Endothelial cell of umbilical vein (primary cell): ENCODE data around the gene HDAC7. TPM values are rescaled to one million over a fixed set of nuclear protein-coding genes. Genes with fewer than 3 reads are reported as not detected.

ENCODE experiments used
- BruUV-seq: library from RNA; stranded (reverse); fragments of 400-500 nt; replicated peaks from 2 replicates; lab custom pipeline; 2021; lab: Mats Ljungman, UMichigan
- CTCF ChIA-PET: fragments of 300-600, 350-600 bp; sonication (Branson Sonifier 250); formaldehyde crosslinking; loops from one replicate; lab custom pipeline; 2021; ENCODE audit warnings: antibody characterized with exemption, inconsistent platforms; lab: Charles Lee
- POLR2A ChIA-PET: fragments of 300-600, 350-600 bp; sonication (Branson Sonifier 250); formaldehyde crosslinking; loops from one replicate; lab custom pipeline; 2021; ENCODE audit warnings: antibody characterized with exemption, inconsistent platforms; lab: Charles Lee
- DNase-seq: peaks from one replicate; pipeline ENCODE4 v3.0.0-alpha.2; 2011; ENCODE audit warnings: low read depth, low spot score
- FAIRE-seq: peaks from 2 replicates; lab custom pipeline; 2011; peaks lifted over from hg19 to GRCh38; lab: Jason Lieb, UNC
- H2AFZ ChIP-seq: 2 replicates; pipeline ENCODE4 v1.6.0; 2012; ENCODE audit warnings: low read depth, low read length, control low read depth, inconsistent platforms
- H3K27ac ChIP-seq: 2 replicates; pipeline ENCODE4 v1.5.1; 2011; ENCODE audit warnings: low read depth, mild to moderate bottlenecking, control low read depth, low read length, moderate library complexity; ENCODE audit not compliant: insufficient read depth
- H3K27me3 ChIP-seq, 2 experiments: 2 replicates each; pipeline versions ENCODE4 v1.6.0 to v1.6.1; 2011; ENCODE audit warnings: low read length in 2 of 2, mixed read lengths in 1 of 2; ENCODE audit not compliant: control insufficient read depth in 2 of 2, insufficient read depth in 2 of 2
- H3K36me3 ChIP-seq, 2 experiments: 2 replicates in 1 of 2; 3 replicates in 1 of 2; pipeline ENCODE4 v1.5.1; 2011; ENCODE audit warnings: low read length in 2 of 2, mild to moderate bottlenecking in 1 of 2, moderate library complexity in 1 of 2; ENCODE audit not compliant: control insufficient read depth in 2 of 2, insufficient read depth in 2 of 2; ENCODE audit errors: extremely low read depth in 1 of 2
- H3K4me1 ChIP-seq: 3 replicates; pipeline ENCODE4 v1.5.1; 2011; ENCODE audit warnings: mild to moderate bottlenecking, low read length; ENCODE audit not compliant: control insufficient read depth, insufficient read depth; ENCODE audit errors: extremely low read depth
- H3K4me2 ChIP-seq: 2 replicates; pipeline ENCODE4 v1.6.1; 2011; ENCODE audit warnings: low read length, control low read depth, mixed read lengths; ENCODE audit not compliant: insufficient read depth
- H3K4me3 ChIP-seq, 3 experiments: fragments of 200-600 bp in 1 of 3; sonication (generic), shearing (Covaris generic) in 1 of 3; replicated peaks in 1 of 3; 2 replicates each; pipeline ENCODE4 v1.5.1; 2011 to 2016; ENCODE audit warnings: control low read depth in 3 of 3, low read length in 3 of 3, mild to moderate bottlenecking in 2 of 3, inconsistent platforms in 1 of 3, low read depth in 1 of 3, moderate library complexity in 1 of 3; ENCODE audit not compliant: insufficient read depth in 1 of 3
- H3K79me2 ChIP-seq: 2 replicates; pipeline ENCODE4 v1.6.0; 2012; ENCODE audit warnings: low read length, inconsistent platforms; ENCODE audit not compliant: control insufficient read depth, insufficient read depth
- H3K9ac ChIP-seq: replicated peaks from 2 replicates; pipeline ENCODE3; 2011; ENCODE audit warnings: low read length, control low read depth; ENCODE audit not compliant: insufficient read depth; ENCODE audit errors: extremely low read depth
- H3K9me1 ChIP-seq: replicated peaks from 3 replicates; pipeline ENCODE4 v1.6.0; 2011; ENCODE audit warnings: mild to moderate bottlenecking, low read length; ENCODE audit not compliant: control insufficient read depth, insufficient read depth; ENCODE audit errors: extremely low read depth
- H3K9me3 ChIP-seq: replicated peaks from 2 replicates; pipeline ENCODE4 v1.5.1; 2012; ENCODE audit warnings: low read length, inconsistent platforms; ENCODE audit not compliant: control insufficient read depth, insufficient read depth
- H4K20me1 ChIP-seq: replicated peaks from 2 replicates; pipeline ENCODE3; 2011; ENCODE audit warnings: mild to moderate bottlenecking, low read length; ENCODE audit not compliant: control insufficient read depth, insufficient read depth; ENCODE audit errors: extremely low read depth
- CTCF ChIP-seq, 2 donors: IDR thresholded peaks; 1 replicate in 1 of 2; 2 replicates in 1 of 2; pipeline ENCODE4 v1.5.1; 2011; ENCODE audit warnings: low read length in 2 of 2, mild to moderate bottlenecking in 2 of 2, moderate library complexity in 2 of 2, control low read depth in 1 of 2, inconsistent platforms in 1 of 2, low read depth in 1 of 2; ENCODE audit not compliant: insufficient read depth in 1 of 2; ENCODE audit errors: extremely low read depth in 1 of 2
- EZH2 ChIP-seq: IDR thresholded peaks from 2 replicates; pipeline ENCODE4 v1.6.1; 2012; ENCODE audit warnings: borderline replicate concordance, low read depth, mild to moderate bottlenecking, moderate library complexity, low read length, inconsistent platforms; ENCODE audit not compliant: severe bottlenecking
- FOS ChIP-seq: IDR thresholded peaks from 2 replicates; pipeline ENCODE4 v1.6.1; 2011; ENCODE audit warnings: mild to moderate bottlenecking, low read length, moderate library complexity, borderline replicate concordance; ENCODE audit not compliant: insufficient read depth
- GATA2 ChIP-seq: IDR thresholded peaks from 2 replicates; pipeline ENCODE4 v1.7.0; 2011; ENCODE audit warnings: low read depth, mild to moderate bottlenecking, moderate library complexity, mixed read lengths, low read length; ENCODE audit not compliant: insufficient read length, insufficient read depth
- JUN ChIP-seq: IDR thresholded peaks from 2 replicates; pipeline ENCODE4 v1.6.1; 2011; ENCODE audit warnings: borderline replicate concordance, low read depth; ENCODE audit not compliant: insufficient read length, insufficient read depth
- MAX ChIP-seq: IDR thresholded peaks from 2 replicates; pipeline ENCODE4 v1.6.1; 2011; ENCODE audit not compliant: insufficient read depth, insufficient read length
- MYC ChIP-seq: IDR thresholded peaks from one replicate; pipeline ENCODE4 v1.6.1; 2011; ENCODE audit warnings: mild to moderate bottlenecking, low read depth, low read length
- POLR2A ChIP-seq: IDR thresholded peaks from 2 replicates; pipeline ENCODE4 v1.6.1; 2012; ENCODE audit warnings: low read depth, mild to moderate bottlenecking, control low read depth, low read length
- POLR2AphosphoS5 ChIP-seq: IDR thresholded peaks from 2 replicates; pipeline ENCODE4 v1.6.1; 2012; ENCODE audit warnings: low read depth, mild to moderate bottlenecking, control low read depth, low read length, moderate library complexity; ENCODE audit not compliant: insufficient read depth
- dilution Hi-C: fragments of 300-500 bp; cut with MboI; formaldehyde crosslinking; loops from one replicate; pipeline ENCODE4 v1.15.0; 2019; ENCODE audit warnings: low sequenced_read_pairs; ENCODE audit not compliant: extremely low pct_ligation_motif_present
- intact Hi-C: fragments of 100-400 bp; cut with micrococcal nuclease; formaldehyde crosslinking; loops from one replicate; pipeline ENCODE4 v1.10.0; 2022
- polyA plus RNA-seq, 4 experiments: library from polyadenylated mRNA; depleted of rRNA in 3 of 4; stranded (reverse) in 3 of 4; unstranded in 1 of 4; fragments of >200 nt; gene quantifications; 2 replicates each; pipeline versions ENCODE4 v1.2.1 to v1.2.3, GENCODE V29; 2011 to 2012; ENCODE audit warnings: missing spikeins in 1 of 4
- total RNA-seq: library from RNA; stranded (reverse); gene quantifications from 2 replicates; pipeline ENCODE4 v1.2.3, GENCODE V29; 2021

Gene HDAC7
- total and polyA plus RNA-seq, 2 donors (not counting 3 experiments of a cell fraction or from before 2014, with no cell fraction given): 119 to 249 TPM

DNA sequence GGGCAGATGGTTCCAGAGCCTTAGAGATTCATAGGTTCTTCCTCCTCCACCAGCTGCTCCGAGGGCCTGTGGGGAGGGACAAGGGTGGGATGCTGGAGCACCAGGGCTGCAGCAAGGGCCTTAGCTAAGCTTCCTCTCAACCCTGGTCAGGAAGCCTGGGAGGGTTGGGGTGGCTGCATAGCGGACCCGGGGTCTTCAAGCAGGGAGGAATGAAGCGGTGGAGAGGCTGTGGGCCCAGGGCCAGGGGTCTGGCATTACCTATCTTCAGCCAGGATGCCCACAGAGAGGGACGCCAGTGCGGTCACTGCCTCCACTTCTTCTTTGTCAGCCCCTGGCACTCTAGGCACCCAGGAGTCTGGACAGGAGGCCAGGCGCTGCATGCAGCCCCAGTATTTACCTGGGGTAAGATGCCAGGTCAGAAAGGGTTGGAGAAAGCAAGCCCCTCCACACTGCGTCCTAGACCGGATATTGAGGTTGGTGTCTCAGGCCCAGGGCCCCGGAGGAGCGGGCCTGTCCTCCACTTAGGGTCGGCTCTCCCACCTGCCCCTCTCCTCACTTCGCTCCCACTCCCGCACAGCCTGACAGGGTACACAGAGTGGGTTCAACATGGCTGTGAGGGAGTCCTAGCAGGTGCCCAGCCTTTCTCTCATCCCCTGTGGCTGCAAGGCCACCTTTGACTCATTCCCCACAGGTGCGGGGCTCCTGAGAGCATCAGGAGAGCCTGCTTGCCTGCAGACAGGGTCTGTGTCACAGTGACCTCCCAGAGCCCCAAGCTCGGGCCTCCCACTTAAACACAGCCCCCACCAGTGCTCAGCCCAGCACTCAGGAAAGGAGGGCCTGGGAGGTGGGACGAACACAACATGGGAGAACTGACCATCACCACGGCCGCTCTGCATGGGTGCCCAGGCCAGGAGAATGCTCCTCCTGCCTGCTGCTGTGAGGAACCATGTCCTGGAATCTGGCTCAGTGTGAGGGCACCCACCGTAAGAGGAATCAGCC is 35.6 kb downstream of the HDAC7 start:
- H3K36me3 ChIP-seq: peaks cover 38 to 63% of the 10 kb centered on the region in 2 experiments
- no peaks in the 10 kb centered on the region for H3K79me2 ChIP-seq
- dilution Hi-C loops: no loop called here
- DNase-seq (no peak), FAIRE-seq (no peak)
- H3K27me3 ChIP-seq: no peaks in the 10 kb centered on the region
- H3K27ac ChIP-seq: no peak overlapping the region
- peaks cover 10% of the 10 kb centered on the region for H3K4me1 ChIP-seq
- intact Hi-C loops: loop anchor here (5.0 kb wide), 1 partner anchor 33 kb away; the partner anchor contains the start of gene HDAC7
- H3K9me1 ChIP-seq: no peaks in the 10 kb centered on the region
- H3K9ac ChIP-seq: no peak overlapping the region
- no peak overlapping the region for H2AFZ ChIP-seq
- no peaks in the 10 kb centered on the region for H3K9me3 ChIP-seq
- H4K20me1 ChIP-seq: no peaks in the 10 kb centered on the region
- no peak overlapping the region for H3K4me2 ChIP-seq
- POLR2A ChIA-PET: no interaction called here
- CTCF ChIA-PET: interaction anchor here (9.3 to 10.4 kb wide), 2 partner anchors 41 to 53 kb away, joined by 133 to 244 read pairs; no protein-coding TSS in a partner anchor
- no TSS peak for BruUV-seq
- TF ChIP-seq GATA2: no peak
- no peak for TF ChIP-seq JUN
- TF ChIP-seq POLR2A: no peak
- TF ChIP-seq CTCF (IDR thresholded peaks at IDR 0.05; ENCODE audit: extremely low read depth in 1 of 2, insufficient read depth in 1 of 2, low read depth in 1 of 2, low read length in 2 of 2): no peak
- TF ChIP-seq MAX: no peak
- TF ChIP-seq EZH2: no peak
- TF ChIP-seq FOS: no peak
- no peak for TF ChIP-seq MYC
- no peak for TF ChIP-seq POLR2AphosphoS5
- H3K4me3 ChIP-seq: no peak overlapping the region
